A549 treated with GW870086 at 1 μM for 4 hours (cell line): Measurements from ENCODE around the gene ULK2. TPM values are rescaled to one million over a fixed set of nuclear protein-coding genes. Genes with fewer than 3 reads are reported as not detected.

Experiments used
- total RNA-seq: library from RNA; stranded (reverse); fragments of 200-300 nt; extraction: Qiagen RNA extraction; gene quantifications from 5 replicates; pipeline ENCODE4 v1.2.3, GENCODE V29; 2022; ENCODE audit warnings: low read depth

ULK2 gene
- 9.9 to 16.1 TPM (median 13.5 TPM) in 5 replicates for total RNA-seq

GRCh38 chr17:19867329-19868078 lies at the start of gene ULK2:
Gene ULK2, minus strand, starts transcription at chr17:19867936. Its CDS starts 519 bp downstream, at chr17:19867417.

GRCh38 chr17:19747829-19748806 lies 119.6 kb downstream of the ULK2 start, which contains the start of gene ALDH3A1:
Gene ALDH3A1, minus strand, starts transcription at chr17:19748298. Its CDS starts 3,169 bp downstream, at chr17:19745129.

Other genes starting within 250 kb of the ULK2 start
- gene ALDH3A2, start 219.2 kb downstream of the ULK2 start, total RNA-seq = 167 to 211 TPM (median 192 TPM) in 5 replicates
- 0.03 to 0.10 TPM (median 0.08 TPM) in 4 of 5 replicates, not detected in the other for gene SLC47A2, start 151.4 kb downstream of the ULK2 start, total RNA-seq
- gene ALDH3A1, start 119.6 kb downstream of the ULK2 start, total RNA-seq = 819 to 1,197 TPM (median 850 TPM) in 5 replicates
- gene AKAP10, start 109.9 kb upstream of the ULK2 start, total RNA-seq = 15.0 to 22.9 TPM (median 21.7 TPM) in 5 replicates
- gene SPECC1, start 141.4 kb upstream of the ULK2 start, total RNA-seq = 42.9 to 55.8 TPM (median 46.3 TPM) in 5 replicates